ENCODE results near the gene TEX36.
"Not testable (repeated sequence)": the region's sequence is repeated elsewhere in the genome, so short reads cannot be mapped to it uniquely, and the experiment has no call there.

TEX36 gene

DNA sequence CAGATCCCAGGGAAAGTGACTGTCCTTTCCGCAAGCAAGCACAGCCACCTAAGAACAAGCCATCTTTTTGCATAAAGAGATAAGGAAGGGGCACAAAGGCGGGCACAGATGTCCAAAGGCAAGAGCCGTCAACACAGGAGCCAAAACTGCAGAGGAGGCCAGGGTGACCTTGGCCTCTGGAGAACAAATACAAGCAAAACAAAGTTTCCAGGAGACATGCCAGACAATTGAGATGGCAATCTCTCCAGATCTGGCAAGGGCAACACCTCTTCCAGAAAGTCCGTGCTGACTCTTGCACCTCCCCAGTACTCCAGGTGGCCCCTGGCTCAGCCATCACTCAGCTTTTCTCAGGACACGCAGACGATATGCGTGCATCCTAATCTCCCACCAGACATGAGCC, 58.2 kb downstream of the TEX36 start:
- no peak overlapping the region for H3K27ac ChIP-seq (ENCODE audit: insufficient read depth, low read length, poor library complexity, severe bottlenecking)

GRCh38 chr10:125621052-125621451, 61.9 kb downstream of the TEX36 start:
- H3K36me3 ChIP-seq (ENCODE audit: control insufficient read depth, insufficient read depth, low read length): no peaks in the 10 kb centered on the region
- no peaks in the 10 kb centered on the region for H3K9me3 ChIP-seq (ENCODE audit: control insufficient read depth, low read length)
- DNase-seq: no peak
- H3K4me3 ChIP-seq (ENCODE audit: insufficient read depth, low read depth, low read length, poor library complexity, severe bottlenecking): no peak overlapping the region
- H3K27ac ChIP-seq (ENCODE audit: insufficient read depth, low read length, poor library complexity, severe bottlenecking): no peak overlapping the region
- H3K4me1 ChIP-seq (ENCODE audit: control insufficient read depth, insufficient read depth, low read length, poor library complexity, severe bottlenecking): no peaks in the 10 kb centered on the region
- H3K27me3 ChIP-seq (replicated peaks; ENCODE audit: control insufficient read depth, insufficient read depth, low read length, poor library complexity, severe bottlenecking): no peaks in the 10 kb centered on the region

More for the DNA sequence above, 58.2 kb downstream of the TEX36 start:
- H3K9me3 ChIP-seq (ENCODE audit: control insufficient read depth, low read length): no peaks in the 10 kb centered on the region
- no peaks in the 10 kb centered on the region for H3K27me3 ChIP-seq (replicated peaks; ENCODE audit: control insufficient read depth, insufficient read depth, low read length, poor library complexity, severe bottlenecking)
- no peak for DNase-seq
- no peaks in the 10 kb centered on the region for H3K4me1 ChIP-seq (ENCODE audit: control insufficient read depth, insufficient read depth, low read length, poor library complexity, severe bottlenecking)
- no peak overlapping the region for H3K4me3 ChIP-seq (ENCODE audit: insufficient read depth, low read depth, low read length, poor library complexity, severe bottlenecking)
- no peaks in the 10 kb centered on the region for H3K36me3 ChIP-seq (ENCODE audit: control insufficient read depth, insufficient read depth, low read length)

GRCh38 chr10:125620401-125620800, 62.6 kb downstream of the TEX36 start:
- Histone ChIP-seq H3K4me3 (ENCODE audit: insufficient read depth, low read depth, low read length, poor library complexity, severe bottlenecking) (no peak overlapping the region), H3K27me3 (replicated peaks; ENCODE audit: control insufficient read depth, insufficient read depth, low read length, poor library complexity, severe bottlenecking) (no peaks in the 10 kb centered on the region), H3K4me1 (ENCODE audit: control insufficient read depth, insufficient read depth, low read length, poor library complexity, severe bottlenecking) (no peaks in the 10 kb centered on the region), H3K27ac (ENCODE audit: insufficient read depth, low read length, poor library complexity, severe bottlenecking) (no peak overlapping the region), H3K9me3 (ENCODE audit: control insufficient read depth, low read length) (no peaks in the 10 kb centered on the region), H3K36me3 (ENCODE audit: control insufficient read depth, insufficient read depth, low read length) (no peaks in the 10 kb centered on the region)
- no peak for DNase-seq

GRCh38 chr10:125613062-125613461, 69.9 kb downstream of the TEX36 start:
- DNase-seq; H3K9me3 ChIP-seq (ENCODE audit: control insufficient read depth, low read length); H3K27ac ChIP-seq (ENCODE audit: insufficient read depth, low read length, poor library complexity, severe bottlenecking); H3K36me3 ChIP-seq (ENCODE audit: control insufficient read depth, insufficient read depth, low read length); H3K4me1 ChIP-seq (ENCODE audit: control insufficient read depth, insufficient read depth, low read length, poor library complexity, severe bottlenecking); H3K4me3 ChIP-seq (ENCODE audit: insufficient read depth, low read depth, low read length, poor library complexity, severe bottlenecking); H3K27me3 ChIP-seq (replicated peaks; ENCODE audit: control insufficient read depth, insufficient read depth, low read length, poor library complexity, severe bottlenecking): not testable (repeated sequence)

GRCh38 chr10:125611756-125612155, 71.2 kb downstream of the TEX36 start:
- no peaks in the 10 kb centered on the region for H3K27me3 ChIP-seq (replicated peaks; ENCODE audit: control insufficient read depth, insufficient read depth, low read length, poor library complexity, severe bottlenecking)
- no peaks in the 10 kb centered on the region for H3K4me1 ChIP-seq (ENCODE audit: control insufficient read depth, insufficient read depth, low read length, poor library complexity, severe bottlenecking)
- DNase-seq: no peak
- no peaks in the 10 kb centered on the region for H3K9me3 ChIP-seq (ENCODE audit: control insufficient read depth, low read length)
- no peak overlapping the region for H3K4me3 ChIP-seq (ENCODE audit: insufficient read depth, low read depth, low read length, poor library complexity, severe bottlenecking)
- H3K36me3 ChIP-seq (ENCODE audit: control insufficient read depth, insufficient read depth, low read length): no peaks in the 10 kb centered on the region
- no peak overlapping the region for H3K27ac ChIP-seq (ENCODE audit: insufficient read depth, low read length, poor library complexity, severe bottlenecking)

GRCh38 chr10:125611216-125611615, 71.7 kb downstream of the TEX36 start:
- H3K36me3 ChIP-seq (ENCODE audit: control insufficient read depth, insufficient read depth, low read length): no peaks in the 10 kb centered on the region
- H3K27me3 ChIP-seq (replicated peaks; ENCODE audit: control insufficient read depth, insufficient read depth, low read length, poor library complexity, severe bottlenecking): no peaks in the 10 kb centered on the region
- DNase-seq: no peak
- no peaks in the 10 kb centered on the region for H3K9me3 ChIP-seq (ENCODE audit: control insufficient read depth, low read length)
- H3K4me3 ChIP-seq (ENCODE audit: insufficient read depth, low read depth, low read length, poor library complexity, severe bottlenecking): no peak overlapping the region
- H3K4me1 ChIP-seq (ENCODE audit: control insufficient read depth, insufficient read depth, low read length, poor library complexity, severe bottlenecking): no peaks in the 10 kb centered on the region
- H3K27ac ChIP-seq (ENCODE audit: insufficient read depth, low read length, poor library complexity, severe bottlenecking): no peak overlapping the region

- no peak for DNase-seq
- no peaks in the 10 kb centered on the region for H3K36me3 ChIP-seq (ENCODE audit: control insufficient read depth, insufficient read depth, low read length)
- no peaks in the 10 kb centered on the region for H3K9me3 ChIP-seq (ENCODE audit: control insufficient read depth, low read length)
- no peak overlapping the region for H3K4me3 ChIP-seq (ENCODE audit: insufficient read depth, low read depth, low read length, poor library complexity, severe bottlenecking)
- no peaks in the 10 kb centered on the region for H3K27me3 ChIP-seq (replicated peaks; ENCODE audit: control insufficient read depth, insufficient read depth, low read length, poor library complexity, severe bottlenecking)
- H3K4me1 ChIP-seq (ENCODE audit: control insufficient read depth, insufficient read depth, low read length, poor library complexity, severe bottlenecking): no peaks in the 10 kb centered on the region
- H3K27ac ChIP-seq (ENCODE audit: insufficient read depth, low read length, poor library complexity, severe bottlenecking): no peak overlapping the region
These were observed 73.1 kb downstream of the TEX36 start for GRCh38 chr10:125609859-125610258.

GRCh38 chr10:125608474-125608873, 74.5 kb downstream of the TEX36 start:
- no peaks in the 10 kb centered on the region for H3K9me3 ChIP-seq (ENCODE audit: control insufficient read depth, low read length)
- no peak overlapping the region for H3K27ac ChIP-seq (ENCODE audit: insufficient read depth, low read length, poor library complexity, severe bottlenecking)
- H3K4me3 ChIP-seq (ENCODE audit: insufficient read depth, low read depth, low read length, poor library complexity, severe bottlenecking): no peak overlapping the region
- no peaks in the 10 kb centered on the region for H3K36me3 ChIP-seq (ENCODE audit: control insufficient read depth, insufficient read depth, low read length)
- H3K4me1 ChIP-seq (ENCODE audit: control insufficient read depth, insufficient read depth, low read length, poor library complexity, severe bottlenecking): no peaks in the 10 kb centered on the region
- no peaks in the 10 kb centered on the region for H3K27me3 ChIP-seq (replicated peaks; ENCODE audit: control insufficient read depth, insufficient read depth, low read length, poor library complexity, severe bottlenecking)
- DNase-seq: no peak

- no peaks in the 10 kb centered on the region for H3K4me1 ChIP-seq (ENCODE audit: control insufficient read depth, insufficient read depth, low read length, poor library complexity, severe bottlenecking)
- no peaks in the 10 kb centered on the region for H3K27me3 ChIP-seq (replicated peaks; ENCODE audit: control insufficient read depth, insufficient read depth, low read length, poor library complexity, severe bottlenecking)
- no peak overlapping the region for H3K4me3 ChIP-seq (ENCODE audit: insufficient read depth, low read depth, low read length, poor library complexity, severe bottlenecking)
- DNase-seq: no peak
- H3K36me3 ChIP-seq (ENCODE audit: control insufficient read depth, insufficient read depth, low read length): no peaks in the 10 kb centered on the region
- H3K27ac ChIP-seq (ENCODE audit: insufficient read depth, low read length, poor library complexity, severe bottlenecking): no peak overlapping the region
- no peaks in the 10 kb centered on the region for H3K9me3 ChIP-seq (ENCODE audit: control insufficient read depth, low read length)
These were observed 75.2 kb downstream of the TEX36 start for GRCh38 chr10:125607689-125608290.

DNA sequence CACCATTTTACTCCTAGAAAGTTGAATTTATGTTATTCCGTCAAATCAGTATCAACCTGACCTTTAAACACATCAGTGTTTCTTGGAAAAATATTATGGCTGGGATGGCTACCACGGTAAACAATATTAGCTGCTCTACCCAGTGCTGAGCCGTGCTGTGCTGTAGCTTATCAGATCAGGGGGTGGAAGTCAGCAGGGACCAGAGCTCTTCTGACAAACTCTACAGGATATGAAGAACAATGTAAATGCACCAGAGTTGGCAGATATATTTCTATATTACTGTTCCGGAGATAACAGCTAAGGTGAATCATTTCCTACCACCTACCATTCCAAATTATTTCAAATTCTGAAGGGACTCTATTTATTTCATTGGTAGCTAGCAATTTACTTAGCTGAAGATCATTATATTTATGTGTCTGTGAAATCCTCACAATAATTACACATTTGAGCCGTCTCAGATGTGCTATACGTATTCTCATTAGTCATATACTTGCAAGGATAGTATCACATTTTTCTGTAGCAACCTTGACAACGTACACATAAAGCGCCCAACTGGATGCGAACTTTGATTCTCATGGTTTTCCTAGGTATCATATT, 76.5 kb downstream of the TEX36 start:
- no peak for DNase-seq
- Histone ChIP-seq H3K9me3 (ENCODE audit: control insufficient read depth, low read length) (no peaks in the 10 kb centered on the region), H3K4me1 (ENCODE audit: control insufficient read depth, insufficient read depth, low read length, poor library complexity, severe bottlenecking) (no peaks in the 10 kb centered on the region), H3K36me3 (ENCODE audit: control insufficient read depth, insufficient read depth, low read length) (no peaks in the 10 kb centered on the region), H3K4me3 (ENCODE audit: insufficient read depth, low read depth, low read length, poor library complexity, severe bottlenecking) (no peak overlapping the region), H3K27ac (ENCODE audit: insufficient read depth, low read length, poor library complexity, severe bottlenecking) (no peak overlapping the region), H3K27me3 (replicated peaks; ENCODE audit: control insufficient read depth, insufficient read depth, low read length, poor library complexity, severe bottlenecking) (no peaks in the 10 kb centered on the region)

Data from effector memory CD4-positive, alpha-beta T cell (primary cell).